AML-193 (cell line): Measurements from ENCODE around the gene POTEB3.
"Not testable (repeated sequence)": the region's sequence is repeated elsewhere in the genome, so short reads cannot be mapped to it uniquely, and the experiment has no call there.

Experiments
- DNase-seq, 2 experiments: peaks; one replicate each; lab custom pipeline; 2025; lab: John Stamatoyannopoulos, UW

The POTEB3 gene

GRCh38 chr15:21440399-21440798, at the start of gene POTEB3:
Gene POTEB3, minus strand, starts transcription at chr15:21440499. Its CDS starts 488 bp downstream, at chr15:21440011.
- not testable (repeated sequence) for DNase-seq

- DNase-seq = not testable (repeated sequence)
Measured at GRCh38 chr15:21453683-21454082, 13.4 kb upstream of the POTEB3 start.

- not testable (repeated sequence) for DNase-seq
Measured at GRCh38 chr15:21451920-21452563, 11.7 kb upstream of the POTEB3 start.

DNA sequence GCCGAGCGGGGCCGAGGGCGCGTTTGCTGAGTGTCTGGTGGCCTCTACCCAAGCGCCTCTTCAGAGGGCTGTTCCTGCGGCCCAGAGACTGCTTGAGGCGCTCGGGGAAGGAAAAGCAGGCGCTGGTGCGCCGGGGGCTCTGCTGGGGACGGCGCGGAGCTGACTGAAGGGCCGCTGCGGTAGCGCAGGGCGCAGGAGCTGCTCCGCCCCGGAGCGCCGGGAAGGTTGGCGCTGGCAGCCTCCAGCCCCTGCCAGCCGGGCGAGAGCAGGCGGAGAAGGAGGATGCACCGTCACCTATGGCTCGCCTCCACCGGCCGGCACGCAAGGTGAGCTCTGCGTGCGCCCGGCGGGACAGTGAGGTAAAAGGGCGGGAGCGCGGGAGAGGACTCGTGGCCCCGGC, 11.2 kb upstream of the POTEB3 start:
- not testable (repeated sequence) for DNase-seq

- DNase-seq = not testable (repeated sequence)
Measured at GRCh38 chr15:21407366-21407765, 32.9 kb downstream of the POTEB3 start.

- DNase-seq = not testable (repeated sequence)
Measured at GRCh38 chr15:21401531-21401930, 38.8 kb downstream of the POTEB3 start.

- DNase-seq = not testable (repeated sequence)
Measured at GRCh38 chr15:21399111-21399510, 41.2 kb downstream of the POTEB3 start.

- not testable (repeated sequence) for DNase-seq
Measured at GRCh38 chr15:21398511-21398910, 41.8 kb downstream of the POTEB3 start.

DNA sequence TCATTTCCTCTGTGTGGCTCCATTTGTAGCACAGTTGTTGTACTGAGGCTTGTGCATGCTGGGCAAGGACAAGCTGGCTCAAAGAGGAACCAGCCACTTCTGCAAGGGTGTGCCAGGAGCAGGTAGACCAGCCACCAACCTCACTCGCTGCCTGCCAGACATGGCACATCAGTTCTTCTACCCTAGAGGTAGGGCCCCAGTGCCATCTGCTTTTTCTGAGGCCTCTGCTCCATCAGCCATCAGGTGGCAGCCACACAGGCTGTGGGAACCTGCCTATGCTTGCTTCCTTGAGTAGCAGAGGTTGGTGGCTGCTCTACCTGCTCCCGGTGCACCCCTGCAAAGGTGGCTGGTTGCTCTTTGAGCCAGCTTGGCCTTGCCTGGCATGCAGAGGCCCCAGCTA, 42.6 kb downstream of the POTEB3 start:
- not testable (repeated sequence) for DNase-seq

GRCh38 chr15:21397186-21397585, 43.1 kb downstream of the POTEB3 start:
- DNase-seq = not testable (repeated sequence)

DNA sequence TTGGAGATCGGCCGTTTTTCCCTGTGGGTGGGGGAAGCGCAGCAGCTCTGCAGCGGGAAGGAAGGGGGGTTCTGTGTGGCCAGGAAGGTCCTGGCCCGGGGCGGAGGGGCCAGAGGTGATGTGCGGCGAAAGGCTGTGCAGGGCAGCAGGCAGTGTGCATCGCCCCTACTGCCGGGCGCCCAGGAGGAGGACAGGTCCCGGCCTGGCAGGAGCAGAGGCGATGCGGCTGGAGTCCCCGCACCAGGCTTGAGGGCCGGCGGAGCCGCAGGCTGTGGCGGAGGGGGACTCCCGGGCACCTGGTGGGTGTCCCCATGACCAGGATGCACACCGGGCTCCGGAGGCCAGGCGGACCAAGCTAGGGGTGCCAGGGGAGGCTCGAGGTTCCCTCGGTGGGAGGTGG, 54.3 kb downstream of the POTEB3 start:
- DNase-seq = not testable (repeated sequence)

- not testable (repeated sequence) for DNase-seq
Measured at GRCh38 chr15:21383866-21384485, 56.3 kb downstream of the POTEB3 start.

DNA sequence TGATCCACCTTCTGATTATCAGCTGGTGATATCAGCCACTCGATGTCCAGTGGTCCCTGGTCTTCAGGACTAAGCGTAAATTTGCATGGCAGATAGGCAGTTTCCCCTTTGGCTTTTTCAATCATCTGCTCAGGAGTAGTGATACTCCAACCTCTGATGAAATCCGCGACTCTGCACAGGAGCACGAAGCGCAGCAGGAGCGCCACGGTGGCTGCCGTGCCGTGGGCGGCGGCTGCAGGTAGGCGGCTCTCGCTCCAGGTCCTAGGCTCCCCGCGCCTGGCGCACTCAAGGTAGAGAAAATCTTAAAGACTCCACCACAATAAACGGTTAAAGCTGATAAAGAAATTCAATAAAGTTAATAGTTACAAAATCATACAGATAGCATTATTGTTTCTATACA, 66.6 kb downstream of the POTEB3 start:
- not testable (repeated sequence) for DNase-seq

GRCh38 chr15:21369177-21369576, 71.1 kb downstream of the POTEB3 start:
- DNase-seq = not testable (repeated sequence)

- not testable (repeated sequence) for DNase-seq
Measured at GRCh38 chr15:21368625-21369024, 71.7 kb downstream of the POTEB3 start.
